Endothelial cell of umbilical vein (primary cell): ENCODE results near the gene RMI2. TPM values are rescaled to one million over a fixed set of nuclear protein-coding genes. Genes with fewer than 3 reads are reported as not detected.

Source experiments
- BruUV-seq: library from RNA; stranded (reverse); fragments of 400-500 nt; replicated peaks from 2 replicates; lab custom pipeline; 2021; lab: Mats Ljungman, UMichigan
- CTCF ChIA-PET: fragments of 300-600, 350-600 bp; sonication (Branson Sonifier 250); formaldehyde crosslinking; loops from one replicate; lab custom pipeline; 2021; ENCODE audit warnings: antibody characterized with exemption, inconsistent platforms; lab: Charles Lee
- POLR2A ChIA-PET: fragments of 300-600, 350-600 bp; sonication (Branson Sonifier 250); formaldehyde crosslinking; loops from one replicate; lab custom pipeline; 2021; ENCODE audit warnings: antibody characterized with exemption, inconsistent platforms; lab: Charles Lee
- DNase-seq: peaks from one replicate; pipeline ENCODE4 v3.0.0-alpha.2; 2011; ENCODE audit warnings: low read depth, low spot score
- FAIRE-seq: peaks from 2 replicates; lab custom pipeline; 2011; peaks lifted over from hg19 to GRCh38; lab: Jason Lieb, UNC
- H2AFZ ChIP-seq: 2 replicates; pipeline ENCODE4 v1.6.0; 2012; ENCODE audit warnings: low read depth, low read length, control low read depth, inconsistent platforms
- H3K27ac ChIP-seq: 2 replicates; pipeline ENCODE4 v1.5.1; 2011; ENCODE audit warnings: low read depth, mild to moderate bottlenecking, control low read depth, low read length, moderate library complexity; ENCODE audit not compliant: insufficient read depth
- H3K27me3 ChIP-seq, 2 experiments: 2 replicates each; pipeline versions ENCODE4 v1.6.0 to v1.6.1; 2011; ENCODE audit warnings: low read length in 2 of 2, mixed read lengths in 1 of 2; ENCODE audit not compliant: control insufficient read depth in 2 of 2, insufficient read depth in 2 of 2
- H3K36me3 ChIP-seq, 2 experiments: 2 replicates in 1 of 2; 3 replicates in 1 of 2; pipeline ENCODE4 v1.5.1; 2011; ENCODE audit warnings: low read length in 2 of 2, mild to moderate bottlenecking in 1 of 2, moderate library complexity in 1 of 2; ENCODE audit not compliant: control insufficient read depth in 2 of 2, insufficient read depth in 2 of 2; ENCODE audit errors: extremely low read depth in 1 of 2
- H3K4me1 ChIP-seq: 3 replicates; pipeline ENCODE4 v1.5.1; 2011; ENCODE audit warnings: mild to moderate bottlenecking, low read length; ENCODE audit not compliant: control insufficient read depth, insufficient read depth; ENCODE audit errors: extremely low read depth
- H3K4me2 ChIP-seq: 2 replicates; pipeline ENCODE4 v1.6.1; 2011; ENCODE audit warnings: low read length, control low read depth, mixed read lengths; ENCODE audit not compliant: insufficient read depth
- H3K4me3 ChIP-seq, 3 experiments: fragments of 200-600 bp in 1 of 3; sonication (generic), shearing (Covaris generic) in 1 of 3; replicated peaks in 1 of 3; 2 replicates each; pipeline ENCODE4 v1.5.1; 2011 to 2016; ENCODE audit warnings: control low read depth in 3 of 3, low read length in 3 of 3, mild to moderate bottlenecking in 2 of 3, inconsistent platforms in 1 of 3, low read depth in 1 of 3, moderate library complexity in 1 of 3; ENCODE audit not compliant: insufficient read depth in 1 of 3
- H3K79me2 ChIP-seq: 2 replicates; pipeline ENCODE4 v1.6.0; 2012; ENCODE audit warnings: low read length, inconsistent platforms; ENCODE audit not compliant: control insufficient read depth, insufficient read depth
- H3K9ac ChIP-seq: replicated peaks from 2 replicates; pipeline ENCODE3; 2011; ENCODE audit warnings: low read length, control low read depth; ENCODE audit not compliant: insufficient read depth; ENCODE audit errors: extremely low read depth
- H3K9me1 ChIP-seq: replicated peaks from 3 replicates; pipeline ENCODE4 v1.6.0; 2011; ENCODE audit warnings: mild to moderate bottlenecking, low read length; ENCODE audit not compliant: control insufficient read depth, insufficient read depth; ENCODE audit errors: extremely low read depth
- H3K9me3 ChIP-seq: replicated peaks from 2 replicates; pipeline ENCODE4 v1.5.1; 2012; ENCODE audit warnings: low read length, inconsistent platforms; ENCODE audit not compliant: control insufficient read depth, insufficient read depth
- H4K20me1 ChIP-seq: replicated peaks from 2 replicates; pipeline ENCODE3; 2011; ENCODE audit warnings: mild to moderate bottlenecking, low read length; ENCODE audit not compliant: control insufficient read depth, insufficient read depth; ENCODE audit errors: extremely low read depth
- EZH2 ChIP-seq: IDR thresholded peaks from 2 replicates; pipeline ENCODE4 v1.6.1; 2012; ENCODE audit warnings: borderline replicate concordance, low read depth, mild to moderate bottlenecking, moderate library complexity, low read length, inconsistent platforms; ENCODE audit not compliant: severe bottlenecking
- FOS ChIP-seq: IDR thresholded peaks from 2 replicates; pipeline ENCODE4 v1.6.1; 2011; ENCODE audit warnings: mild to moderate bottlenecking, low read length, moderate library complexity, borderline replicate concordance; ENCODE audit not compliant: insufficient read depth
- GATA2 ChIP-seq: IDR thresholded peaks from 2 replicates; pipeline ENCODE4 v1.7.0; 2011; ENCODE audit warnings: low read depth, mild to moderate bottlenecking, moderate library complexity, mixed read lengths, low read length; ENCODE audit not compliant: insufficient read length, insufficient read depth
- JUN ChIP-seq: IDR thresholded peaks from 2 replicates; pipeline ENCODE4 v1.6.1; 2011; ENCODE audit warnings: borderline replicate concordance, low read depth; ENCODE audit not compliant: insufficient read length, insufficient read depth
- MYC ChIP-seq: IDR thresholded peaks from one replicate; pipeline ENCODE4 v1.6.1; 2011; ENCODE audit warnings: mild to moderate bottlenecking, low read depth, low read length
- POLR2AphosphoS5 ChIP-seq: IDR thresholded peaks from 2 replicates; pipeline ENCODE4 v1.6.1; 2012; ENCODE audit warnings: low read depth, mild to moderate bottlenecking, control low read depth, low read length, moderate library complexity; ENCODE audit not compliant: insufficient read depth
- dilution Hi-C: fragments of 300-500 bp; cut with MboI; formaldehyde crosslinking; loops from one replicate; pipeline ENCODE4 v1.15.0; 2019; ENCODE audit warnings: low sequenced_read_pairs; ENCODE audit not compliant: extremely low pct_ligation_motif_present
- intact Hi-C: fragments of 100-400 bp; cut with micrococcal nuclease; formaldehyde crosslinking; loops from one replicate; pipeline ENCODE4 v1.10.0; 2022
- polyA plus RNA-seq, 4 experiments: library from polyadenylated mRNA; depleted of rRNA in 3 of 4; stranded (reverse) in 3 of 4; unstranded in 1 of 4; fragments of >200 nt; gene quantifications; 2 replicates each; pipeline versions ENCODE4 v1.2.1 to v1.2.3, GENCODE V29; 2011 to 2012; ENCODE audit warnings: missing spikeins in 1 of 4
- total RNA-seq: library from RNA; stranded (reverse); gene quantifications from 2 replicates; pipeline ENCODE4 v1.2.3, GENCODE V29; 2021
- TF ChIP-seq, protein P1 (sequence below), 2 donors: IDR thresholded peaks; 1 replicate in 1 of 2; 2 replicates in 1 of 2; pipeline ENCODE4 v1.5.1; 2011; ENCODE audit warnings: low read length in 2 of 2, mild to moderate bottlenecking in 2 of 2, moderate library complexity in 2 of 2, control low read depth in 1 of 2, inconsistent platforms in 1 of 2, low read depth in 1 of 2; ENCODE audit not compliant: insufficient read depth in 1 of 2; ENCODE audit errors: extremely low read depth in 1 of 2
- TF ChIP-seq, protein P2 (sequence below): IDR thresholded peaks from 2 replicates; pipeline ENCODE4 v1.6.1; 2011; ENCODE audit not compliant: insufficient read depth, insufficient read length

Gene RMI2
- total and polyA plus RNA-seq, 2 donors (not counting 3 experiments of a cell fraction or from before 2014, with no cell fraction given), result 5.3 to 7.7 TPM

DNA sequence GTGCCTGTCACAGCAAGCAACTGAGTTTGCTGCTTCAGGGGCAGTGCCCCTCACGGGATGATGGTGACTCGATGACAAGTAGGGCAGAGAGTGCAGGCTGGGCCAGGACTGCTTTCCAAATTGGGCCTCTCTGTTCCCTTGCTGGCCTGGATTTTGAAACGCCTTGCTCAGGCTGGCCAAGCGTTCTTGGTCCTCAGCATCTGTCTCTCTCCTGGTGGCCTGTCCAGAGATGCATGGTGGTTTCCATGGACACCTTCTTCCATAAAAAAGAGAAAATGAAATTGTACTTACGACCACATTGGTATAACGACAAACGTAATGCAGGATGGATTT, 44.7 kb upstream of the RMI2 start:
- Histone ChIP-seq H3K27me3 (no peaks in the 10 kb centered on the region), H3K36me3 (no peaks in the 10 kb centered on the region), H3K9me1 (no peaks in the 10 kb centered on the region), H3K27ac (no peak overlapping the region), H3K9me3 (no peaks in the 10 kb centered on the region), H3K4me3 (no peak overlapping the region), H3K4me1 (no peaks in the 10 kb centered on the region), H2AFZ (no peak overlapping the region), H4K20me1 (no peaks in the 10 kb centered on the region), H3K4me2 (no peak overlapping the region), H3K79me2 (no peaks in the 10 kb centered on the region), H3K9ac (no peak overlapping the region)
- FAIRE-seq (no peak), DNase-seq (no peak)
- dilution Hi-C loops (no loop called here), intact Hi-C loops (no loop called here)
- POLR2A ChIA-PET, result no interaction called here
- BruUV-seq, result no TSS peak
- CTCF ChIA-PET, result no interaction called here
- TF ChIP-seq, protein P1, sequence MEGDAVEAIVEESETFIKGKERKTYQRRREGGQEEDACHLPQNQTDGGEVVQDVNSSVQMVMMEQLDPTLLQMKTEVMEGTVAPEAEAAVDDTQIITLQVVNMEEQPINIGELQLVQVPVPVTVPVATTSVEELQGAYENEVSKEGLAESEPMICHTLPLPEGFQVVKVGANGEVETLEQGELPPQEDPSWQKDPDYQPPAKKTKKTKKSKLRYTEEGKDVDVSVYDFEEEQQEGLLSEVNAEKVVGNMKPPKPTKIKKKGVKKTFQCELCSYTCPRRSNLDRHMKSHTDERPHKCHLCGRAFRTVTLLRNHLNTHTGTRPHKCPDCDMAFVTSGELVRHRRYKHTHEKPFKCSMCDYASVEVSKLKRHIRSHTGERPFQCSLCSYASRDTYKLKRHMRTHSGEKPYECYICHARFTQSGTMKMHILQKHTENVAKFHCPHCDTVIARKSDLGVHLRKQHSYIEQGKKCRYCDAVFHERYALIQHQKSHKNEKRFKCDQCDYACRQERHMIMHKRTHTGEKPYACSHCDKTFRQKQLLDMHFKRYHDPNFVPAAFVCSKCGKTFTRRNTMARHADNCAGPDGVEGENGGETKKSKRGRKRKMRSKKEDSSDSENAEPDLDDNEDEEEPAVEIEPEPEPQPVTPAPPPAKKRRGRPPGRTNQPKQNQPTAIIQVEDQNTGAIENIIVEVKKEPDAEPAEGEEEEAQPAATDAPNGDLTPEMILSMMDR (IDR thresholded peaks at IDR 0.05; ENCODE audit: extremely low read depth in 1 of 2, insufficient read depth in 1 of 2, low read depth in 1 of 2, low read length in 2 of 2), result no peak
- TF ChIP-seq JUN (no peak), POLR2AphosphoS5 (no peak), MYC (no peak), FOS (no peak), EZH2 (no peak), GATA2 (no peak)
- TF ChIP-seq, protein P2, sequence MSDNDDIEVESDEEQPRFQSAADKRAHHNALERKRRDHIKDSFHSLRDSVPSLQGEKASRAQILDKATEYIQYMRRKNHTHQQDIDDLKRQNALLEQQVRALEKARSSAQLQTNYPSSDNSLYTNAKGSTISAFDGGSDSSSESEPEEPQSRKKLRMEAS, result no peak
